SK-N-SH (cell line): ENCODE results near the gene AGMO. TPM values are rescaled to one million over a fixed set of nuclear protein-coding genes. Genes with fewer than 3 reads are reported as not detected.

Experiments
- CTCF ChIA-PET: fragments of 300-600, 350-600 bp; formaldehyde crosslinking; extraction: SDS; loops from one replicate; lab custom pipeline; 2021; lab: Yijun Ruan, JAX
- POLR2A ChIA-PET: fragments of 350-600 bp; sonication (Branson Sonifier 250); formaldehyde crosslinking; extraction: SDS; loops from one replicate; lab custom pipeline; 2020; ENCODE audit warnings: antibody characterized with exemption, inconsistent platforms; lab: Yijun Ruan, JAX
- DNase-seq: peaks from one replicate; pipeline ENCODE4 v3.0.0; 2012
- H2AFZ ChIP-seq: fragments of 200-600 bp; sonication (generic); 2 replicates; pipeline ENCODE4 v1.8.1; 2016; ENCODE audit warnings: antibody characterized with exemption, mild to moderate bottlenecking, low read depth
- H3F3A ChIP-seq: fragments of 200-600 bp; sonication (generic); replicated peaks from 2 replicates; pipeline ENCODE3; 2016; ENCODE audit warnings: antibody characterized with exemption, mild to moderate bottlenecking; ENCODE audit not compliant: insufficient read depth
- H3K27ac ChIP-seq, 2 experiments: fragments of 200-500 bp in 1 of 2; fragments of 200-600 bp in 1 of 2; sonication (Bioruptor generic) in 1 of 2; sonication (generic), shearing (Covaris generic) in 1 of 2; 2 replicates each; pipeline versions ENCODE4 v1.5.1 to v1.6.1; 2014 to 2016; ENCODE audit warnings: low read depth in 2 of 2, inconsistent platforms in 1 of 2, low read length in 1 of 2, mild to moderate bottlenecking in 1 of 2, mixed read lengths in 1 of 2
- H3K27me3 ChIP-seq: fragments of 200-600 bp; sonication (generic), shearing (Covaris generic); 2 replicates; pipeline ENCODE4 v1.6.1; 2016; ENCODE audit warnings: mixed run types; ENCODE audit not compliant: insufficient read depth
- H3K36me3 ChIP-seq, 2 experiments: fragments of 200-500 bp in 1 of 2; fragments of 200-600 bp in 1 of 2; sonication (Bioruptor generic) in 1 of 2; sonication (generic) in 1 of 2; replicated peaks in 1 of 2; 2 replicates each; pipeline versions ENCODE3 to v1.5.1; 2014 to 2016; ENCODE audit warnings: low read length in 1 of 2, mild to moderate bottlenecking in 1 of 2; ENCODE audit not compliant: insufficient read depth in 2 of 2, control insufficient read depth in 1 of 2
- H3K4me1 ChIP-seq, 2 experiments: fragments of 200-500 bp in 1 of 2; fragments of 200-600 bp in 1 of 2; sonication (Bioruptor generic) in 1 of 2; sonication (generic), shearing (Covaris generic) in 1 of 2; 2 replicates each; pipeline versions ENCODE4 v1.5.1 to v1.6.1; 2014 to 2016; ENCODE audit warnings: low read depth in 1 of 2, low read length in 1 of 2, mixed run types in 1 of 2; ENCODE audit not compliant: insufficient read depth in 2 of 2, control insufficient read depth in 1 of 2
- H3K4me2 ChIP-seq: fragments of 200-600 bp; sonication (generic), shearing (Covaris generic); 2 replicates; pipeline ENCODE4 v1.6.1; 2017; ENCODE audit warnings: mixed run types
- H3K4me3 ChIP-seq, 2 experiments: fragments of 200-500 bp in 1 of 2; fragments of 200-600 bp in 1 of 2; sonication (Bioruptor generic) in 1 of 2; sonication (generic), shearing (Covaris generic) in 1 of 2; 2 replicates each; pipeline versions ENCODE4 v1.5.1 to v1.8.1; 2014 to 2016; ENCODE audit warnings: low read depth in 2 of 2, inconsistent platforms in 1 of 2, low read length in 1 of 2, mild to moderate bottlenecking in 1 of 2, mixed read lengths in 1 of 2, moderate library complexity in 1 of 2
- H3K79me2 ChIP-seq: fragments of 200-600 bp; sonication (generic); 2 replicates; pipeline ENCODE4 v1.8.1; 2017; ENCODE audit warnings: mild to moderate bottlenecking; ENCODE audit not compliant: insufficient read depth
- H3K9ac ChIP-seq: fragments of 200-600 bp; sonication (generic); 2 replicates; pipeline ENCODE4 v1.6.1; 2017; ENCODE audit warnings: mixed run types
- H3K9me2 ChIP-seq: fragments of 200-600 bp; sonication (generic); 2 replicates; pipeline ENCODE4 v1.6.1; 2017; ENCODE audit warnings: mixed run types
- H3K9me3 ChIP-seq: fragments of 200-600 bp; sonication (generic); 2 replicates; pipeline ENCODE4 v1.6.1; 2017; ENCODE audit warnings: mixed run types, mild to moderate bottlenecking, moderate library complexity
- H4K20me1 ChIP-seq: fragments of 200-600 bp; sonication (generic); 2 replicates; pipeline ENCODE4 v1.6.1; 2017; ENCODE audit warnings: mild to moderate bottlenecking, mixed run types; ENCODE audit not compliant: insufficient read depth
- EZH2phosphoT487 ChIP-seq: fragments of 200-600 bp; sonication (generic); IDR thresholded peaks from 2 replicates; pipeline ENCODE4 v1.6.1; 2017; ENCODE audit warnings: low read depth, mixed run types, mild to moderate bottlenecking, antibody characterized with exemption, moderate library complexity, borderline replicate concordance
- FOSL2 ChIP-seq: IDR thresholded peaks from 2 replicates; pipeline ENCODE4 v1.4.0; 2012; ENCODE audit warnings: low read depth, mild to moderate bottlenecking, moderate library complexity, borderline replicate concordance
- MEF2A ChIP-seq: IDR thresholded peaks from 2 replicates; pipeline ENCODE4 v1.4.0; 2012; ENCODE audit warnings: low read depth, borderline replicate concordance
- MXI1 ChIP-seq: IDR thresholded peaks from 2 replicates; pipeline ENCODE4 v1.6.1; 2012; ENCODE audit warnings: mild to moderate bottlenecking, low read depth, low read length, improper control_type of control experiment
- PBX3 ChIP-seq: IDR thresholded peaks from 2 replicates; pipeline ENCODE4; 2012
- POLR2AphosphoS5 ChIP-seq: IDR thresholded peaks from 2 replicates; pipeline ENCODE4 v1.6.1; 2012; ENCODE audit warnings: low read depth, low read length
- RAD21 ChIP-seq: IDR thresholded peaks from 2 replicates; pipeline ENCODE4 v1.6.1; 2012; ENCODE audit warnings: mild to moderate bottlenecking, low read length
- RFX5 ChIP-seq: IDR thresholded peaks from 2 replicates; pipeline ENCODE4 v1.6.1; 2012; ENCODE audit warnings: mild to moderate bottlenecking, improper control_type of control experiment, low read length
- RXRA ChIP-seq: IDR thresholded peaks from 2 replicates; pipeline ENCODE4 v1.4.0; 2012; ENCODE audit warnings: low read depth, mild to moderate bottlenecking, borderline replicate concordance
- SIN3A ChIP-seq: IDR thresholded peaks from 2 replicates; pipeline ENCODE4 v1.6.1; 2012; ENCODE audit warnings: low read depth, mild to moderate bottlenecking, low read length, moderate library complexity, borderline replicate concordance
- SMC3 ChIP-seq: IDR thresholded peaks from 2 replicates; pipeline ENCODE4 v1.6.1; 2012; ENCODE audit warnings: low read depth, low read length, improper control_type of control experiment
- TAF1 ChIP-seq: IDR thresholded peaks from 2 replicates; pipeline ENCODE4 v1.6.1; 2012; ENCODE audit warnings: low read depth, mild to moderate bottlenecking, low read length, moderate library complexity, borderline replicate concordance
- WGBS: methylation state at CpG from one replicate; pipeline ENCODE4 v1.1.6; 2017; ENCODE audit warnings: low lambda C conversion rate; 5-methylcytosine and 5-hydroxymethylcytosine counted together
- polyA plus RNA-seq, 3 experiments: library from polyadenylated mRNA; depleted of rRNA; stranded (reverse); fragments of >200 nt; gene quantifications; 2 replicates each; pipeline ENCODE4 v1.2.3, GENCODE V29; 2012
- TF ChIP-seq, protein P1 (sequence below): IDR thresholded peaks from 2 replicates; pipeline ENCODE4 v1.4.0; 2012; ENCODE audit warnings: low read depth, borderline replicate concordance
- TF ChIP-seq, protein P2 (sequence below): fragments of 150-350 bp; IDR thresholded peaks from 2 replicates; pipeline ENCODE4 v1.6.1; 2017; ENCODE audit warnings: antibody characterized with exemption, low read length, low read depth, borderline replicate concordance
- TF ChIP-seq, protein P3 (sequence below): fragments of 150-350 bp; IDR thresholded peaks from 2 replicates; pipeline ENCODE4 v1.6.1; 2016; ENCODE audit warnings: mild to moderate bottlenecking, low read depth, low read length
- TF ChIP-seq, protein P4 (sequence below): IDR thresholded peaks from 2 replicates; pipeline ENCODE4 v1.4.0; 2012; ENCODE audit warnings: low read depth

Gene AGMO
- polyA plus RNA-seq, 1 of the 3 experiments (the other 2 are of a cell fraction): 0.05 TPM

DNA sequence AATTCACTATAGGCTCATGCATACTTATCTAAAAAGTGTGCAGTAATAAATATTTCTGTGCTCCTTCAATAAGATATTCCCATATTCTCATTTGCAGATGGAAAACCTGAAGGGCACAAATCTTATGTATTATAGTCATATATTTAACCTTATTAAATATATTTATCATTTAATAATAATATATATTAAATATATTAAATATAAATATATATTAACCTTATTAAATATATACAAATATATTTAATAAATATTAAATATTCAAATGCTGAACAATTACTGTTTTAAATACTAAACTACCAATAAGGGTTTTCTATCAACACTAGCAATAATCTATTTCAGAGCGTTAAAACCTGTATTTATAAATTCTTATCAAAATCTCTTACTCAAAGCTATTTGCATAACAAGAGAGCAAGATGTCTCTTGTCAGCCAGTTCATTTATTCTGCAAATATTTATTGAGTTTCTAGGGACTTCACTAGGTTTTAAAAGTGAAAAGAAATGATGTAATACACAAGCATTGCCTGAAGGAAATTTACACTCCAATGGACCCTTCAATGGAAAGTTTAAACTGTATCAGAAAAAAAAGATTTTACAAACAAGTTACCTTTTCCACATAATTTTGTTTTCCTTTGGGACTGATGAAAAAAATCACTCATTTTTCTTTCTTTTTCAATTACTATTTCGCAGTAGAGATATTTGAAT, 159.2 kb downstream of the AGMO start:
- CTCF ChIA-PET: no interaction called here
- TF ChIP-seq SMC3 (no peak), RFX5 (no peak), SIN3A (no peak), FOSL2 (no peak), MXI1 (no peak), MEF2A (no peak), RAD21 (no peak), RXRA (no peak), POLR2AphosphoS5 (no peak), EZH2phosphoT487 (no peak), TAF1 (no peak), PBX3 (no peak)
- TF ChIP-seq, protein P1, sequence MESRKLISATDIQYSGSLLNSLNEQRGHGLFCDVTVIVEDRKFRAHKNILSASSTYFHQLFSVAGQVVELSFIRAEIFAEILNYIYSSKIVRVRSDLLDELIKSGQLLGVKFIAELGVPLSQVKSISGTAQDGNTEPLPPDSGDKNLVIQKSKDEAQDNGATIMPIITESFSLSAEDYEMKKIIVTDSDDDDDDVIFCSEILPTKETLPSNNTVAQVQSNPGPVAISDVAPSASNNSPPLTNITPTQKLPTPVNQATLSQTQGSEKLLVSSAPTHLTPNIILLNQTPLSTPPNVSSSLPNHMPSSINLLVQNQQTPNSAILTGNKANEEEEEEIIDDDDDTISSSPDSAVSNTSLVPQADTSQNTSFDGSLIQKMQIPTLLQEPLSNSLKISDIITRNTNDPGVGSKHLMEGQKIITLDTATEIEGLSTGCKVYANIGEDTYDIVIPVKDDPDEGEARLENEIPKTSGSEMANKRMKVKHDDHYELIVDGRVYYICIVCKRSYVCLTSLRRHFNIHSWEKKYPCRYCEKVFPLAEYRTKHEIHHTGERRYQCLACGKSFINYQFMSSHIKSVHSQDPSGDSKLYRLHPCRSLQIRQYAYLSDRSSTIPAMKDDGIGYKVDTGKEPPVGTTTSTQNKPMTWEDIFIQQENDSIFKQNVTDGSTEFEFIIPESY: no peak
- TF ChIP-seq, protein P2, sequence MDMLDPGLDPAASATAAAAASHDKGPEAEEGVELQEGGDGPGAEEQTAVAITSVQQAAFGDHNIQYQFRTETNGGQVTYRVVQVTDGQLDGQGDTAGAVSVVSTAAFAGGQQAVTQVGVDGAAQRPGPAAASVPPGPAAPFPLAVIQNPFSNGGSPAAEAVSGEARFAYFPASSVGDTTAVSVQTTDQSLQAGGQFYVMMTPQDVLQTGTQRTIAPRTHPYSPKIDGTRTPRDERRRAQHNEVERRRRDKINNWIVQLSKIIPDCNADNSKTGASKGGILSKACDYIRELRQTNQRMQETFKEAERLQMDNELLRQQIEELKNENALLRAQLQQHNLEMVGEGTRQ: no peak
- TF ChIP-seq, protein P3, sequence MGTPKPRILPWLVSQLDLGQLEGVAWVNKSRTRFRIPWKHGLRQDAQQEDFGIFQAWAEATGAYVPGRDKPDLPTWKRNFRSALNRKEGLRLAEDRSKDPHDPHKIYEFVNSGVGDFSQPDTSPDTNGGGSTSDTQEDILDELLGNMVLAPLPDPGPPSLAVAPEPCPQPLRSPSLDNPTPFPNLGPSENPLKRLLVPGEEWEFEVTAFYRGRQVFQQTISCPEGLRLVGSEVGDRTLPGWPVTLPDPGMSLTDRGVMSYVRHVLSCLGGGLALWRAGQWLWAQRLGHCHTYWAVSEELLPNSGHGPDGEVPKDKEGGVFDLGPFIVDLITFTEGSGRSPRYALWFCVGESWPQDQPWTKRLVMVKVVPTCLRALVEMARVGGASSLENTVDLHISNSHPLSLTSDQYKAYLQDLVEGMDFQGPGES: no peak
- TF ChIP-seq, protein P4, sequence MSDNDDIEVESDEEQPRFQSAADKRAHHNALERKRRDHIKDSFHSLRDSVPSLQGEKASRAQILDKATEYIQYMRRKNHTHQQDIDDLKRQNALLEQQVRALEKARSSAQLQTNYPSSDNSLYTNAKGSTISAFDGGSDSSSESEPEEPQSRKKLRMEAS: no peak

More for the DNA sequence above, 159.2 kb downstream of the AGMO start:
- Histone ChIP-seq H3K27me3 (no peaks in the 10 kb centered on the region), H3K4me2 (no peak overlapping the region), H3K9ac (no peak overlapping the region), H3K27ac (no peak overlapping the region), H4K20me1 (no peaks in the 10 kb centered on the region), H3F3A (no peaks in the 10 kb centered on the region), H3K9me3 (no peaks in the 10 kb centered on the region), H3K9me2 (no peaks in the 10 kb centered on the region), H2AFZ (no peak overlapping the region), H3K79me2 (no peaks in the 10 kb centered on the region), H3K4me3 (no peak overlapping the region), H3K4me1 (no peaks in the 10 kb centered on the region), H3K36me3 (no peaks in the 10 kb centered on the region)
- no peak for DNase-seq
- WGBS: 60% methylated on average over 2 of the region's 2 CpGs
- POLR2A ChIA-PET: no interaction called here
